HG02798 (cell line): Measurements from ENCODE around the gene SDC3.
"Not testable (repeated sequence)": the region's sequence is repeated elsewhere in the genome, so short reads cannot be mapped to it uniquely, and the experiment has no call there.

Experiments used
- ATAC-seq: cut with Tn5 transposase; IDR thresholded peaks from one replicate; pipeline ENCODE4 v1.9.1; 2021; ENCODE audit warnings: mild to moderate bottlenecking; ENCODE audit not compliant: unreplicated experiment, poor library complexity

SDC3 gene

DNA sequence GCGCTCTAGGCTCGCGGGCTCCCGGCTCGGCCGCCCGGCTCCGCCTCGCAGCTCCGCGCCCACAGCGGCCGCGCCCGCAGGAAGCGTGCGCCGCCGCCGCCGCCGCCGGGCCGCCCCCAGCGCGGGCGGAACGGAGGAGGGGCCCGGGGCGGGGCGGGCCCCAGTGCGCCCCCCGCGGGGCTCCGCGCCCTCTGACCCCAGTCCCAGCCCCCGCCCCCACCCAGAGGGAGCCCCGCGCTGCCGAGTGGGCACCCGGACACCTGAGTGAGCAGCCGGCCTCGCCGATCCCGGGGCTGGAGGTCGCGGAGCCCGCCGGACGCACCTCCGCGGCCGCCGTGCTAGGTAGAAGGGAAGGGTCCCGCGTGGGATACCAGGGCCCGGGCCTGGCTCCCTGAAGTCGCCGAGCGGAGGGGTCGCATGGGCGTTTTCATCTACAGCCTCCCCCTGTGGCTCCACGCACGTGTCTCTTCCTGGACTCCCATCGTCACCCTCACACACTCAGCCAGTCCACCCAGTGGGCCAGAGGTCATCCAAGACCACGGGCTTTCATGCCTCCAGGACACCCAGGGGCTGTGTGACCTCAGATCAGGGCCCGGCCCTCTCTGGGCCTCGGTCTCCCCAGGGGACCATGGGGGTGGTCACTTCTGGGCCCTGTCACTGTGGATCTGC, at the start of gene SDC3:
SDC3 (minus strand) TSS at position 63 of the 669 bp plus-strand sequence. CDS start 172 bp downstream, outside the sequence.
- no peak for ATAC-seq

DNA sequence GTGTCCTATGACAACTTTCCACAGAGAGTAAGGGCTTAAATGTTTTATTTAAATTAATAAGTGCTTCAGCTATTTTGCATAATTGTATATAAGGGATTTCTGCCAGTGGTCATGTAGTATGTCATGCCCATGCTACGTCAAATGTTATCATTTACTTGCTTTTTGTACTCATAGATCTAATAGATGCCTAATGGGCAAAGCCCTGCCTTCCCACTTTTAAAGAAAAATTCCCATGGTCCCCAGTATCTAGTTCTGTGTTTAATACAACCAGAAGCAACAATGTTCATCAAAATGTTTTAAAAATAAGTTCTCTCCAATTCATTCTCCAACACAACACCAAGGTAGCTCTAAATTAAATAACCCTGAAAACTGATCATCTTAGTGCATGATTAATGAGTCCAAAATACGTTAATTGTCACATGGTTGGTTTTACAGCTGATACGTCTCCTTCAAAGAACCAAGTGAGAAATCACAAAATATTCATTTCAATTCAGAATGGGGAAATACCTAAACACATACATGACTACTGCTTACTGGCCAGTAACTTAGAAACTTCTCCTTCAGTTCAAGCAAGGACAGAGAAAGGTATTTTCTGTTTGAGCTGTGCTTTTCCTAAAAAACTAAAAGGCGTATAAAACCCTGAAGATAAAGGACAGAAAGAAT, 49.1 kb upstream of the SDC3 start:
- ATAC-seq, result no peak

GRCh38 chr1:30955448-30956015, 47.0 kb upstream of the SDC3 start:
- no peak for ATAC-seq

GRCh38 chr1:30953685-30954084, 45.1 kb upstream of the SDC3 start:
- ATAC-seq, result no peak

DNA sequence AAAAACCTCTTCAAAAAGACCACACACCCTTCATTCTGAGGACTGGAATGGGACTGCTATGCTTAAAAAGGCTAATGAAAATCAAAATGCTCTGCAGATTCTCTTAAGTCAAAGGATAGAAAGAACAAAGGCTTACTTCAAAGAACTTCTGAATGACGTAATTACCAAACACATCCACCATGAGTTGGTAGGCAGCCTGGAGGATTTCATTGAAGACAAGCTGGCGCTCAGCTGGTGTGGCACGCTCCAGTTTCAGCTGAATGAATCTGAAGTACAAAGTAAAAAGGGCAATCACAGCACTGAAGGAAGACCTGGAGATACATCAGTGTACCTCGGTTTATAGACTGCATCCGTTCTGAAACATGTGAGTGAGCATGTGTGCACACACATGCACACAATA, 43.5 kb upstream of the SDC3 start:
- no peak for ATAC-seq

DNA sequence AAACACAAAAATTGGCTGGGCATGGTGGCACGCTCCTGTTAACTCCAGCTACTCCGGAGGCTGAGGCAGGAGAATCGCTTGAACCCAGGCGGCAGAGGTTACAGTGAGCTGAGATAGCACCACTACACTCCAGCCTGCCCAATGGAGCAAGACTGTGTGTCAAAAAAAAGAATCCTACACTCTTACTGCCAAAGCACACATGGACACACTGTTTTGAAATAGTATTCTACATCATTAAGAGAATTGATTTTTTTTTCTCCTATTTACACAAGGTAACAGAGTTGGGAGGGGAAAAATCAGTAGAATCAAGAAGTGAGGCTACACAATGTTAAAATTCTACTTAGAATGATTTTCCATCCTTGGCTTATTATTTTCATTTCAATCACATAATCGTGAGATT, 42.1 kb upstream of the SDC3 start:
- no peak for ATAC-seq

GRCh38 chr1:30950053-30950452, 41.5 kb upstream of the SDC3 start:
- ATAC-seq, result no peak

GRCh38 chr1:30949487-30949838, 40.9 kb upstream of the SDC3 start:
- not testable (repeated sequence) for ATAC-seq

DNA sequence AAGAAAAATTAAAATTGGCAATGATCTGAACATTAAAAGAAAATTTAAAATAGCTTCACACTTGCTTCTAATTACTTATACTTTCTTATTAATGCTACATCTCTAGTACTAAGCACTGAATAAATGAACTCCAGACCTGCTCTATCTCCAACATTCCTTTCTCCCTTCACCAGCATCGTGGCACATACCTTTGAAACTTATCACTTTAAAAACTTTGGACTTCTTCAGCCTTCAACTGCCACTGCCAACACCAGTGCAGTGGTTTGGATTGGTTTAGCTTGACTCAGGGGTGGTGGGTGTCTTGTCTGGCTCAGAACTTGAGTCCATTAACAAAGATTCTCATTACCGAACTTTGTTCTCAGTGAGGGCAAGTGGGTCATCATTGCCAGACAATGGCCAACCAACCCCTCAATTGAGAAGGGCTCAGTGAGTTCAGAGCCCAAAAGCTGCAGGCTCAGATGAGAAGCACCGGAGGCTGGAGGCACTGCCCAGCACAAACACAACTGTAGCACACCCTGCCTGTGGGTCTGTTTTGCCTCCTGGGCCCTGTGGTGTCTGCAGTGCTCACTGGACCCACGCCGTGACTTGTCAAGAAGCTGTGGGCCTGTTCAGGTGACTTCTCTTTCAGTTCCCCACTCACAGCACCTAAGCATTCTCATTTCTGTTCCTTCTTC, 40.4 kb upstream of the SDC3 start:
- ATAC-seq, result not testable (repeated sequence)

DNA sequence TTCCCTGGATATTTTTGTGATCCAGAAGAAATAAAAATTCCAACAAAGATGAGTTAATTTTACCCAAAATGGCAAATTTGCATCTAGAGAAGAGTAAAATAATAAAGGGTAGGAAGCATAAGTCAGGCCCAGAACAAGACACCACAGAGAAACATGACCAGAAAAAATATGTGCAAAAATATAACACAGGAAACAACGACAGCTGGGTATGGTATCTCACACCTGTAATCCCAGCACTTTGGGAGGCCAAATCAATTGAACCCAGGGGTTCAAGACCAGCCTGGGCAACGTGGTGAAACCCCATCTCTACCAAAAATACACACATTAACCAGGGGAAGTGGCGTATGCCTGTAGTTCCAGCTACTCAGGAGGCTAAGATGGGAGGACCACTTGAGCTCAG, 39.7 kb upstream of the SDC3 start:
- no peak for ATAC-seq

GRCh38 chr1:30947212-30947611, 38.7 kb upstream of the SDC3 start:
- ATAC-seq, result no peak

GRCh38 chr1:30942326-30942963, 33.9 kb upstream of the SDC3 start:
- ATAC-seq, result no peak

- ATAC-seq, result no peak
These were observed 32.0 kb upstream of the SDC3 start for GRCh38 chr1:30940541-30940940.

- no peak for ATAC-seq
These were observed 28.1 kb upstream of the SDC3 start for GRCh38 chr1:30936541-30937171.

DNA sequence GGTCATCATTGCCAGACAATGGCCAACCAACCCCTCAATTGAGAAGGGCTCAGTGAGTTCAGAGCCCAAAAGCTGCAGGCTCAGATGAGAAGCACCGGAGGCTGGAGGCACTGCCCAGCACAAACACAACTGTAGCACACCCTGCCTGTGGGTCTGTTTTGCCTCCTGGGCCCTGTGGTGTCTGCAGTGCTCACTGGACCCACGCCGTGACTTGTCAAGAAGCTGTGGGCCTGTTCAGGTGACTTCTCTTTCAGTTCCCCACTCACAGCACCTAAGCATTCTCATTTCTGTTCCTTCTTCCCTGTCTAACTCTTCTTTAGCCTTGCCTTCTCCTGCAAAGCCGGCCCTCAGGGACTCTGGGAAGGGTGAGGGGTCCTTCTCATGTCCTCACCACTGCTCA, 27.2 kb upstream of the SDC3 start:
- ATAC-seq, result not testable (repeated sequence)

GRCh38 chr1:30934613-30935012, 26.1 kb upstream of the SDC3 start:
- ATAC-seq, result no peak

DNA sequence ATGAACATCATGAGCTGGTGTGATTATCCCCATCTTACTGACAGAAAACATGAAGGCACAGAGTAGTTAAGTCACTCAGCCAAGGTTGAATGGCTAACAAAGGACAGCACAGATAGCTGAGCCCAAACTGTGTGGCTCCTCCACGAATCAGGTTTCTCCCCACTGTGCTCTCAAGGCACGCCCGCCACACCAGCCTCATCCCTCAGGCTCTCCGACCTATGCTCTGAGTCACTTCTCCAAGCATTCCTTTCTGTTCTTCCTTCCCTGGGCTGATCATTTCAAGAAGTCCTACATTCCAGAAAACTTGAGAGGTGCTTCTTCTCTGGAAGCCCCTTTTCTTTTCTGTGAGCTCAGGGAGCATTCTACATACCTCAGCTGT, 25.3 kb upstream of the SDC3 start:
- ATAC-seq, result no peak

DNA sequence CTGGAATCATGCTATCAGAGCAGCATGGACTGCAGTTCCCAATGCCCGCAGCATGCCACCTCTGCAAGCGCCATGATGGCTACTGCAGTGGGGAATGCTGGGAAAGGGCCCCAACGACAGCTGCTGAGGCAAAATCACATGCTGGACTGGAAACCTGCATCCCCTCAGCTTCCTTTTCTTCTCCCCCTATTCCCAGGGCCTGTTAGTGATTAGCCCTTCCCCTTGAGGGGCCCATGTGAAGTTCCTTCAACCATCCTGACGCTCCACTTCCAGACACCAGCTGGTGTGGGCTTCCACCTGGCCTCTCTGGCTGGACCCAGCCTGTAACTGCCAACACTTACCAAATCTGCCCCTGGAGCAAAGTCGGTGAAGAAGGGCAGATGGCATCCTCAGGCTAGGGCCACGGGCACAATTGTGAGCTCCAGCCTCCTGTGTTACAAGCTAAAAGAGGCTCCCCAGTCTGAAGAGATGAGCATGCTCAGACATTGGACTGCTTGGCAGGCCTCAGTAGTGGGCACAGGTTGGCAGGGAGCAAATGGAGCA, 22.1 kb upstream of the SDC3 start:
- no peak for ATAC-seq

DNA sequence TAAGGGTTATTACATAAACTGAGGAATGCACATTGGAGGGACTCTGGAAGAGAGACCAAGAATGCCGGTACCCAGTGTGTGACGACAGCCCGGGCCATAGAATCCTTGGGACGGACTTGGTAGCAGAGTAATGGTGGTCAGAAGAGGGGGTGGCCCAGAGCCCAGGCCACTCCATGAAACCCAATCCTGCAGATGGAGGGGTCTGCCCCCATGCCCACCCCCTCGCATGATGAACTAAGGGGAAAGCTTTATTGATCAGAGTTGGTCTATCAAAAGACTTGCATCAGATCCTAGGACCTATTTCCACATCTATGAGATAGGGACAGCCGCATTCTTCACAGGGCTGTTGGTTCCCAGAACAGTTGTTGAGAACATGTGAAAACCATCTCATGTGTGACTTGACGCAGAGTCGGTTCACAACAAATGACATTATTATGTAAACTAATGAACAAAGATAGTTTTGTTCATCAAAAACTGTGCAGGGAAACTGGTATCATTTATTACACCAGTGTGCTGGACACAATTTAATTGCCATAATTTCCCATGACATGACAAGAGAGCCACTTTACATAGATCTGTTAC, 21.5 kb upstream of the SDC3 start:
- ATAC-seq, result no peak
